IPS-18a (cell line): ENCODE measurements around the gene UPK1A.
"Not testable (repeated sequence)": the region's sequence is repeated elsewhere in the genome, so short reads cannot be mapped to it uniquely, and the experiment has no call there.

Source experiments
- H3K27ac ChIP-seq: one replicate; pipeline ENCODE4 v1.5.1; 2013; ENCODE audit warnings: low read length
- H3K27me3 ChIP-seq: one replicate; pipeline ENCODE4 v1.6.1; 2013; ENCODE audit warnings: mild to moderate bottlenecking, low read length; ENCODE audit not compliant: control insufficient read depth, insufficient read depth
- H3K36me3 ChIP-seq: one replicate; pipeline ENCODE4 v1.6.1; 2013; ENCODE audit warnings: low read depth, low read length; ENCODE audit not compliant: control insufficient read depth
- H3K4me1 ChIP-seq: one replicate; pipeline ENCODE4 v1.6.1; 2013; ENCODE audit warnings: low read depth, low read length; ENCODE audit not compliant: control insufficient read depth
- H3K4me3 ChIP-seq: one replicate; pipeline ENCODE4 v1.5.1; 2013; ENCODE audit warnings: low read length
- H3K9ac ChIP-seq: one replicate; pipeline ENCODE4 v1.6.1; 2013; ENCODE audit warnings: mild to moderate bottlenecking, low read length, moderate library complexity
- H3K9me3 ChIP-seq: one replicate; pipeline ENCODE4 v1.6.1; 2013; ENCODE audit warnings: low read depth, low read length; ENCODE audit not compliant: control insufficient read depth

UPK1A gene

DNA sequence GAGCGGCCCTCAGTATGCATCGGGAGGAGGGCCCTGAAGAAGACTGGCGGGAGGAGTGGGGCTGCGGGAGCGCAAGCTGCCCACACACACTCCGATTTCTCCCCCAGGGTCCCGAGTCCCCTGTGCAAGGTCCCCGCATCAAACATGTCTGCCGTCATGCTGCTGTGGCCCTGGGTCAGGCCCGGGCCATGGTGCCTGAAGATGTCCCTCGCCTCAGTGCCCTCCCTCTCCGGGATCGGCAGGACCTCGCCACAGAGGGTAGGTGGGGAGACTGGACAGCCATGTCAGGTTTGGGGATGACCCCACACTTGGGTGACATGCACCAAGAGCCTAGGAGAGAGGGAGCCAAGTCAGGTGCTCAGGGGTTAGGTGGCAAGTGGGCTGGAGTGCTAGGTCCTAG lies 56.1 kb downstream of the UPK1A start:
- H3K4me3 ChIP-seq, result no peak overlapping the region
- peaks cover 58% of the 10 kb centered on the region for H3K36me3 ChIP-seq
- H3K9me3 ChIP-seq, result no peaks in the 10 kb centered on the region
- no peak overlapping the region for H3K9ac ChIP-seq
- no peak overlapping the region for H3K27ac ChIP-seq
- no peaks in the 10 kb centered on the region for H3K27me3 ChIP-seq
- no peaks in the 10 kb centered on the region for H3K4me1 ChIP-seq

DNA sequence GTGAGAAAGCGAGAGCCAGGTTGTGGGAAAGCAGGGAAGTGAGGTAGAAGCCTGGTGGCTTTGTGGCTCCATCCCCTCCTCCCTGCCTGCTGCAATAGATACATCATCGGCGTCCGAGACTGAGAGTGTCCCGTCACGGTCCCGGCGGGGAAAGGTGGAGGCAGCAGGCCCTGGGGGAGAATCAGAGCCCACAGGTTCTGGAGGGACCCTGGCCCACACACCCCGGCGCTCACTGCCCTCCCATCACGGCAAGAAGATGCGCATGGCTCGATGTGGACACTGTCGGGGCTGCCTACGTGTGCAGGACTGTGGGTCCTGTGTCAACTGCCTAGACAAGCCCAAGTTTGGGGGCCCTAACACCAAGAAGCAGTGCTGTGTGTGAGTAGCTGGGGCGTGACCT lies 56.6 kb downstream of the UPK1A start:
- no peak overlapping the region for H3K4me3 ChIP-seq
- H3K9me3 ChIP-seq, result no peaks in the 10 kb centered on the region
- H3K4me1 ChIP-seq, result no peaks in the 10 kb centered on the region
- H3K9ac ChIP-seq, result no peak overlapping the region
- H3K27ac ChIP-seq, result no peak overlapping the region
- H3K27me3 ChIP-seq, result no peaks in the 10 kb centered on the region
- H3K36me3 ChIP-seq, result peaks cover 62% of the 10 kb centered on the region

DNA sequence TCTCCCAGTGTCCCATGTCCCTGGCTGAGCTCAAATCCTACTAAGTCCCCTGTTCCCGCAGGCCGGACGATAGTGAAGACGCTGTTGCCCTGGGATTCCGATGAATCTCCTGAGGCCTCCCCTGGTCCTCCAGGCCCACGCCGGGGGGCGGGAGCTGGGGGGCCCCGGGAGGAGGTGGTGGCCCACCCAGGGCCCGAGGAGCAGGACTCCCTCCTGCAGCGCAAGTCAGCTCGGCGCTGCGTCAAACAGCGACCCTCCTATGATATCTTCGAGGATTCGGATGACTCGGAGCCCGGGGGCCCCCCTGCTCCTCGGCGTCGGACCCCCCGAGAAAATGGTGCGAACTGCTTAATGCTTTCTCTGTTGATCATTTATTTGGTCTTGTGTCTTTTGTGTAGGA lies 57.4 kb downstream of the UPK1A start:
- H3K36me3 ChIP-seq, result peaks cover 68% of the 10 kb centered on the region
- no peak overlapping the region for H3K9ac ChIP-seq

DNA sequence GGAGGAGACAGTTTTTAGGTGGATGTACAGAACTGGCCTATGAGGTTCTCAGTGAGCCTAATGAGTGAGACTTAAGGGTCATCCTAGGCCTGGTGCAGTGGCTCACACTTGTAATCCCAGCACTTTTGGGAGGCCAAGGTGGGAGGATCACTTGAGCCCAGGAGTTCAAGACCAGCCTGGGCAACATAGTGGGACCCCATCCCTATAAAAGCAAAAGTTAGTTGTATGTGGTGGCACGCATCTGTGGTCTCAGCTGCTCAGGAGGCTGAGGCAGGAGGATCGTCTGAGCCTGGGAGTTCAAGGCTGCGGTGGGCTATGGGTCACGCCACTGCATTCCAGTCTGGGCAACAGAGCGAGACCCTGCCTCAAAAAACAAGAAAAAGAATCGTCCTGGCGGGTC lies 57.8 kb downstream of the UPK1A start:
- H3K4me3 ChIP-seq, H3K27ac ChIP-seq, H3K9ac ChIP-seq, H3K27me3 ChIP-seq, H3K4me1 ChIP-seq, H3K9me3 ChIP-seq: not testable (repeated sequence)
- peaks cover 73% of the 10 kb centered on the region for H3K36me3 ChIP-seq

More for the DNA sequence above, 57.4 kb downstream of the UPK1A start:
- no peak overlapping the region for H3K4me3 ChIP-seq
- H3K27ac ChIP-seq, result no peak overlapping the region
- no peaks in the 10 kb centered on the region for H3K27me3 ChIP-seq
- no peaks in the 10 kb centered on the region for H3K4me1 ChIP-seq
- H3K9me3 ChIP-seq, result no peaks in the 10 kb centered on the region

DNA sequence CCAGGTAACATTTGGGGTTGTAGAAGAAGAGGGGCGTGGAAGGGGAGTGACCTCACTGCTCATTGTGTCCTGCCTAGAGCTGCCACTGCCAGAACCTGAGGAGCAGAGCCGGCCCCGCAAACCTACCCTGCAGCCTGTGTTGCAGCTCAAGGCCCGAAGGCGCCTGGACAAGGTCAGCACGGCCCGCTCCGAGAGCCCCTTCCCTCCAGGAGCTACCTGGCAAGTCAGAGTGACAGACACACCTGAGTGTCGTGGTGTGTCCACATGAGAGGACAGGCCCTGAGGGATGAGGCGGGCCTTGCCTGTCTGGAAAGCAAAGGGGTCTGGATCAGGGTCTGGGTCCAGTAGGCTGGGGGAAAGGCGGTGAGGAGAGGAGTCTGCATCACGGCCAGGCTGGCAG lies 58.2 kb downstream of the UPK1A start:
- no peaks in the 10 kb centered on the region for H3K9me3 ChIP-seq
- H3K4me3 ChIP-seq, result no peak overlapping the region
- H3K27me3 ChIP-seq, result no peaks in the 10 kb centered on the region
- H3K4me1 ChIP-seq, result no peaks in the 10 kb centered on the region
- H3K36me3 ChIP-seq, result peaks cover 77% of the 10 kb centered on the region
- H3K9ac ChIP-seq, result no peak overlapping the region
- H3K27ac ChIP-seq, result no peak overlapping the region

DNA sequence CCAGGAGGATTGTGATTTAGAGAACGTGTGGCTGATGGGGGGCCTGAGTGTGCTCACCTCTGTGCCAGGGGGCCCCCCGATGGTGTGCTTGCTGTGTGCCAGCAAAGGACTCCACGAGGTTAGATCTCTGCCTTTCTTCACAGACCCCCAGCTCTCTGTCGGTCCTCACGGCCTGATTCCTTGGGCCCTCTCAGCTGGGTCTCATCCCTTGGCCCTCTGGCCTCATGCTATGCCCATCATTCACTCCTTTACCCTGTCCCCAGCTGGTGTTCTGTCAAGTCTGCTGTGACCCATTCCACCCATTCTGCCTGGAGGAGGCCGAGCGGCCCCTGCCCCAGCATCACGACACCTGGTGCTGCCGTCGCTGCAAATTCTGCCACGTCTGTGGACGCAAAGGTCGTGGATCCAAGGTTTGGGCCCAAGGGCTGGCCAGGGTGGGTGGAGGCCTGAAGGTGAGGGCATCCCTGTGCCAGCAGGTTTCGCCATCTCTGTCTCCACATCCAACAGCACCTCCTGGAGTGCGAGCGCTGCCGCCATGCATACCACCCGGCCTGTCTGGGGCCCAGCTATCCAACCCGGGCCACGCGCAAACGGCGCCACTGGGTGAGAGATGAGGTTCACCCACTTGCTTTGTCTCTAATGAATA lies 59.0 kb downstream of the UPK1A start:
- peaks cover 85% of the 10 kb centered on the region for H3K36me3 ChIP-seq
- H3K9me3 ChIP-seq, result no peaks in the 10 kb centered on the region
- H3K4me1 ChIP-seq, result no peaks in the 10 kb centered on the region
- no peak overlapping the region for H3K4me3 ChIP-seq
- H3K27ac ChIP-seq, result no peak overlapping the region
- no peaks in the 10 kb centered on the region for H3K27me3 ChIP-seq
- no peak overlapping the region for H3K9ac ChIP-seq

DNA sequence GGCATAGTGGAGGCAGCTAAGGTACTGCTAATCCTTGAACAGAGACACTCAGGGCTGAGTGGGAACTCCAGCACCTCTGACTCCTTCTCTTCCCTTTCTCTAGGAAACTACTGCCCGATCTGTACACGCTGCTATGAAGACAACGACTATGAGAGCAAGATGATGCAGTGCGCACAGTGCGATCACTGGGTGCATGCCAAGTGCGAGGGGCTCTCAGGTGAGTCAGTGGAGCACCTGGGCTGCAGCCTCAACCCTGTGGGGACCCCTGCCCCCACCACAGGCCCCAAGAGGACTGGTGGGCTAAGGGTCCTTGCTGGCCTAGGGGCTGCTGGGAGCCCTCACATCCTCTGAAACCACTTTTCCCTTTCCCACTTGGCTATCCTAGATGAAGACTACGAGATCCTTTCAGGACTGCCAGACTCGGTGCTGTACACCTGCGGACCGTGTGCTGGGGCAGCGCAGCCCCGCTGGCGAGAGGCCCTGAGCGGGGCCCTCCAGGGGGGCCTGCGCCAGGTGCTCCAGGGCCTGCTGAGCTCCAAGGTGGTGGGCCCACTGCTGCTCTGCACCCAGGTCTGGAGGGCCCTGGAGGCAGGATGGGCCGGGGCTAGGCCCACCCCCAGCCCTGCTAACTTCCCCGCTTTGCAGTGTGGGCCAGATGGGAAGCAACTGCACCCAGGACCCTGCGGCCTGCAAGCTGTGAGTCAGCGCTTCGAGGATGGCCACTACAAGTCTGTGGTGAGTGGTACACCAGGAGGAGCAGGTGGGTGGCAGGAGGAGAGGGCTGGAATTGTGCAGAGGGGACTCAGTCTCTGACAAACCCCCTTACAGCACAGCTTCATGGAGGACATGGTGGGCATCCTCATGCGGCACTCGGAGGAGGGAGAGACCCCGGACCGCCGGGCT lies 61.0 kb downstream of the UPK1A start:
- Histone ChIP-seq H3K36me3 (peaks cover 97% of the 10 kb centered on the region), H3K4me3 (no peak overlapping the region), H3K27me3 (no peaks in the 10 kb centered on the region), H3K9me3 (no peaks in the 10 kb centered on the region), H3K27ac (no peak overlapping the region), H3K9ac (no peak overlapping the region), H3K4me1 (no peaks in the 10 kb centered on the region)
